Hepatocyte (in vitro differentiated cells): ENCODE results near the gene RASSF8. TPM values are rescaled to one million over a fixed set of nuclear protein-coding genes. Genes with fewer than 3 reads are reported as not detected.

ENCODE experiments used
- DNase-seq: peaks from one replicate; pipeline ENCODE4 v3.0.0-alpha.2; 2016; ENCODE audit warnings: low spot score
- H2AFZ ChIP-seq: fragments of 200-600 bp; sonication (generic); 2 replicates; pipeline ENCODE4 v1.6.0; 2016; ENCODE audit warnings: antibody characterized with exemption, mild to moderate bottlenecking
- H3K27ac ChIP-seq: fragments of 200-600 bp; sonication (generic); 2 replicates; pipeline ENCODE4 v1.5.1; 2016; ENCODE audit warnings: mild to moderate bottlenecking
- H3K27me3 ChIP-seq: fragments of 200-600 bp; sonication (generic); 2 replicates; pipeline ENCODE4 v1.6.1; 2016
- H3K36me3 ChIP-seq: fragments of 200-600 bp; sonication (generic); replicated peaks from 2 replicates; pipeline ENCODE4 v1.5.1; 2016; ENCODE audit warnings: low read depth; ENCODE audit not compliant: insufficient read depth
- H3K4me1 ChIP-seq: fragments of 200-600 bp; sonication (generic); 2 replicates; pipeline ENCODE4 v1.5.1; 2016; ENCODE audit warnings: mild to moderate bottlenecking, moderate library complexity; ENCODE audit not compliant: insufficient read depth
- H3K4me2 ChIP-seq: fragments of 200-600 bp; sonication (generic); 2 replicates; pipeline ENCODE4 v1.6.0; 2016
- H3K4me3 ChIP-seq: fragments of 200-600 bp; sonication (generic); 2 replicates; pipeline ENCODE4 v1.5.1; 2016; ENCODE audit warnings: mild to moderate bottlenecking
- H3K79me2 ChIP-seq: fragments of 200-600 bp; sonication (generic); 2 replicates; pipeline ENCODE4 v1.6.0; 2017; ENCODE audit warnings: mild to moderate bottlenecking
- H3K9me2 ChIP-seq: fragments of 200-600 bp; sonication (generic); replicated peaks from 2 replicates; pipeline ENCODE4 v1.6.0; 2017; ENCODE audit warnings: mild to moderate bottlenecking; ENCODE audit not compliant: insufficient read depth
- H3K9me3 ChIP-seq: fragments of 200-600 bp; sonication (generic); 2 replicates; pipeline ENCODE4 v1.5.1; 2016; ENCODE audit warnings: low read depth, mild to moderate bottlenecking
- H4K20me1 ChIP-seq: fragments of 200-600 bp; sonication (generic); 2 replicates; pipeline ENCODE4 v1.6.0; 2016; ENCODE audit warnings: mild to moderate bottlenecking; ENCODE audit not compliant: insufficient read depth, poor library complexity, severe bottlenecking
- CTCF ChIP-seq: fragments of 200-600 bp; sonication (generic); IDR thresholded peaks from 2 replicates; pipeline ENCODE4 v1.5.1; 2016; ENCODE audit warnings: antibody characterized with exemption, mild to moderate bottlenecking; ENCODE audit not compliant: poor library complexity
- EZH2 ChIP-seq: fragments of 200-600 bp; sonication (generic); IDR thresholded peaks from 2 replicates; pipeline ENCODE4 v1.6.1; 2016; ENCODE audit warnings: antibody characterized with exemption, mild to moderate bottlenecking, borderline replicate concordance
- EZH2phosphoT487 ChIP-seq: fragments of 200-600 bp; sonication (generic); IDR thresholded peaks from one replicate; pipeline ENCODE4 v1.6.1; 2018; ENCODE audit warnings: antibody characterized with exemption, mild to moderate bottlenecking, low read depth, moderate library complexity; ENCODE audit not compliant: unreplicated experiment, severe bottlenecking
- WGBS: methylation state at CpG from one replicate; pipeline ENCODE4 v1.1.6; 2016; ENCODE audit warnings: low lambda C conversion rate; ENCODE audit errors: missing lambda C conversion rate; 5-methylcytosine and 5-hydroxymethylcytosine counted together
- polyA plus RNA-seq: library from polyadenylated mRNA; unstranded; fragments of >200 nt; fragmentation: Nextera tagmentation; extraction: Ambion mirVana; gene quantifications from 2 replicates; pipeline ENCODE4 v1.2.1, GENCODE V29; 2016
- total RNA-seq: library from RNA; depleted of rRNA; stranded (reverse); fragments of >200 nt; gene quantifications from 2 replicates; pipeline ENCODE4 v1.2.3, GENCODE V29; 2014

The RASSF8 gene
- total and polyA plus RNA-seq, 2 experiments from 2014 or later = 24.6 to 46.2 TPM

DNA sequence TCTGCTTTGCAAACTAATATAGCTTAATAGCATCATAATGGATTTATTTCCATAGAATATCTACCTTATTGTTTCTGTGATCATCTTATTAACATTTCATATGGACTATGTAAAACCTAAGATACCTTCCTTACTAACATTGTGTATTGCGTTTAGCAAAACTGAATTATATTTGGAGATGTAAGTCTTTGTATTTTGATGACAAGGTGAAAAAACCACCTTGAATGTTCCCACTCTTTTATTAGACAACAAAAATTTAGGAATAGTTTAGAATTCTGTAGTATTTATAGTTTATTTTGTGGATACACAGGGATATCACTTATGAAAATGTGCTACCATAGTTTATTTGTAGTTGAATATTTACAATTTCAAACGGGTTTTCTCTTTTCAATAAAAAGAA, 32.0 kb downstream of the RASSF8 start:
- 94% methylated on average over 2 of the region's 2 CpGs for WGBS
- H4K20me1 ChIP-seq = peaks cover 22% of the 10 kb centered on the region
- H3K9me3 ChIP-seq = no peaks in the 10 kb centered on the region
- no peak for DNase-seq
- no peak overlapping the region for H3K4me2 ChIP-seq
- no peak overlapping the region for H2AFZ ChIP-seq
- no peaks in the 10 kb centered on the region for H3K27me3 ChIP-seq
- H3K36me3 ChIP-seq = no peaks in the 10 kb centered on the region
- H3K4me3 ChIP-seq = no peak overlapping the region
- peaks cover 11% of the 10 kb centered on the region for H3K4me1 ChIP-seq
- no peaks in the 10 kb centered on the region for H3K9me2 ChIP-seq
- H3K79me2 ChIP-seq = peaks cover 99% of the 10 kb centered on the region
- no peak overlapping the region for H3K27ac ChIP-seq
- TF ChIP-seq EZH2 (no peak), CTCF (no peak), EZH2phosphoT487 (no peak)

GRCh38 chr12:25992026-25992782, 33.7 kb downstream of the RASSF8 start:
- Histone ChIP-seq H3K9me3 (no peaks in the 10 kb centered on the region), H3K27ac (no peak overlapping the region), H2AFZ (no peak overlapping the region), H3K79me2 (peaks cover 99% of the 10 kb centered on the region), H3K36me3 (no peaks in the 10 kb centered on the region), H3K4me1 (peaks cover 10% of the 10 kb centered on the region), H3K27me3 (no peaks in the 10 kb centered on the region), H3K9me2 (no peaks in the 10 kb centered on the region), H3K4me3 (no peak overlapping the region), H3K4me2 (no peak overlapping the region), H4K20me1 (peaks cover 19% of the 10 kb centered on the region)
- no peak for DNase-seq
- TF ChIP-seq EZH2phosphoT487 (no peak), EZH2 (no peak), CTCF (no peak)
- 78% methylated on average over 4 of the region's 4 CpGs for WGBS

DNA sequence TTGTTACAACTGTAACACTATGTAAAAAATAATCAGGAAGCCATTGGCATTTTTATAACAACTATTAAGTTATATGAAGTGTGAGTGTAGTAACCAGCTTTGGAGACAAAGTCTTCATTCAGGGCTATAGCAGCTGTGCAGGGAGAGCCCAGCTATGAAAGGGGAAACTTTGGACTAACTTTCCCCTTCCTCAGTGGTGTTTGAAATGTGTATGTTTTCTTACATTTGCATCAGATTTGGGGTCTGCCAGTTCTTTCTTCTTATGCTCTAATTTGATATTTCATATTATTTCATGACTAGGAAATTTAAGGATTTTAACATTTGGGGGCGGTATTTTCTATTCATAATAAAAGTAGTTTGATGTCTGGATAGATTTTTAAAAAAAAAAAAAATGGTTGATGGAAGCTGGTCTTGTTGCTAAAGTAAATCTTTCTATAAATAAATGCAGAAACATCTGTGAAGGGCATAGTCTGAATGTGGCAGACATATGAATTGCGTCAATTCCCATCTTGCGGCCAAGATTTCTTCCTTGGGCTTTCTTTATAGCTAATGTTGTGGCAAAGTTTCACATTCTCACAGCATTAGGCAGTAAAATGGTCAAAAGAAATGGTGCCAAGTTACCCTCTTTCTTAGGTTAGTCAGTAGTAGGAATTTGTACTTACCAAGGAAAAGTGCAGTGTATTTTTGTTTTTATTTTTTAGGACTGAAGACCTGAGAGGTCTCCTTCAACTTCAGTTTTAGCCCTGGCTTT, 35.6 kb downstream of the RASSF8 start:
- WGBS = 80% methylated on average over 3 of the region's 3 CpGs
- no peak overlapping the region for H3K4me2 ChIP-seq
- TF ChIP-seq EZH2 = no peak
- TF ChIP-seq EZH2phosphoT487 = no peak
- no peak for TF ChIP-seq CTCF
- no peaks in the 10 kb centered on the region for H3K9me3 ChIP-seq
- peak; percentile 15 for DNase-seq
- H3K27me3 ChIP-seq = no peaks in the 10 kb centered on the region
- H3K4me3 ChIP-seq = no peak overlapping the region
- no peaks in the 10 kb centered on the region for H3K9me2 ChIP-seq
- no peak overlapping the region for H2AFZ ChIP-seq
- H3K4me1 ChIP-seq = peaks cover 10% of the 10 kb centered on the region
- no peaks in the 10 kb centered on the region for H3K36me3 ChIP-seq
- peaks cover 13% of the 10 kb centered on the region for H4K20me1 ChIP-seq
- no peak overlapping the region for H3K27ac ChIP-seq
- peaks cover 97% of the 10 kb centered on the region for H3K79me2 ChIP-seq
